ENCODE measurements around the gene DNAH3.
"Not testable (repeated sequence)": the region's sequence is repeated elsewhere in the genome, so short reads cannot be mapped to it uniquely, and the experiment has no call there.

The DNAH3 gene

DNA sequence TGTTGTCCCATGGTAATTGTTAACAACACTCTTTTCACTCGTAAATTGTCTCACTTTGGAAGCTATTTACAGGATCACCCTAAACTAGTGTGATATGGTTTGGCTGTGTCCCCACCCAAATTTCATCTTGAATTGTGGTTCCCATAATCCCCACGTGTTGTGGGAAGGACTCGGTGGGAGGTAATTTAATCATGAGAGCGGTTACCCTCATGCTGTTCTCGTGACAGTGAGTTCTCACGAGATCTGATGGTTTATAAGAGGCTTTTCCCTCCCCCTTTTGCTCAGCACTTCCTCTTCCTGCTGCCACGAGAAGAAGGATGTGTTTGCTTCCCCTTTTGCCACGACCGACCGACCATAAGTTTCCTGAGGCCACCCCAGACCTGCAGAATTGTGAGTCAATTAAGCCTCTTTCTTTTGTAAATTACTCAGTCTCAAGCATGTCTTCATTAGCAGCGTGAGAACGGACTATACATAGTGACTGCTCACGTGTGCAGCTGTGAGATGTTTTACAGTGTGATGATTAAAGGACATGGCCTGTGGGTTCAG is 34.4 kb downstream of the DNAH3 start:
- DNase-seq, result peak; percentile 5

DNA sequence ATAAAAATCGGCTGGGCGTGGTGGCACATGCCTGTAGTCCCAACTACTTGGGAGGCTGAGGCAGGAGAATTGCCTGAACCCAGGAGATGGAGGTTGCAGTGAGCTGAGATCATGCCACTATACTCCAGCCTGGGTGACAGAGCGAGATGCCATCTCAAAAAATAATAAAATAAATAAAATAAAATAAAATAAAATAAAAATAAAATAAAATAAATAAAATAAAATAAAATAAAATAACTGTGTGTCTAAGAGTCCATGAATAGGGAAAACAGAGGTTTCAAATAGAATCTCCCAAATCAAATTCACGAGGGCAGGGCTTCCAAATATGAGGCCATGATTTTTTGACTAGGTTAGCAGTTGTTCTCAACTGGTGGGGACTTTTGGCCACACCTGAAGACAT is 35.1 kb downstream of the DNAH3 start:
- not testable (repeated sequence) for DNase-seq

DNA sequence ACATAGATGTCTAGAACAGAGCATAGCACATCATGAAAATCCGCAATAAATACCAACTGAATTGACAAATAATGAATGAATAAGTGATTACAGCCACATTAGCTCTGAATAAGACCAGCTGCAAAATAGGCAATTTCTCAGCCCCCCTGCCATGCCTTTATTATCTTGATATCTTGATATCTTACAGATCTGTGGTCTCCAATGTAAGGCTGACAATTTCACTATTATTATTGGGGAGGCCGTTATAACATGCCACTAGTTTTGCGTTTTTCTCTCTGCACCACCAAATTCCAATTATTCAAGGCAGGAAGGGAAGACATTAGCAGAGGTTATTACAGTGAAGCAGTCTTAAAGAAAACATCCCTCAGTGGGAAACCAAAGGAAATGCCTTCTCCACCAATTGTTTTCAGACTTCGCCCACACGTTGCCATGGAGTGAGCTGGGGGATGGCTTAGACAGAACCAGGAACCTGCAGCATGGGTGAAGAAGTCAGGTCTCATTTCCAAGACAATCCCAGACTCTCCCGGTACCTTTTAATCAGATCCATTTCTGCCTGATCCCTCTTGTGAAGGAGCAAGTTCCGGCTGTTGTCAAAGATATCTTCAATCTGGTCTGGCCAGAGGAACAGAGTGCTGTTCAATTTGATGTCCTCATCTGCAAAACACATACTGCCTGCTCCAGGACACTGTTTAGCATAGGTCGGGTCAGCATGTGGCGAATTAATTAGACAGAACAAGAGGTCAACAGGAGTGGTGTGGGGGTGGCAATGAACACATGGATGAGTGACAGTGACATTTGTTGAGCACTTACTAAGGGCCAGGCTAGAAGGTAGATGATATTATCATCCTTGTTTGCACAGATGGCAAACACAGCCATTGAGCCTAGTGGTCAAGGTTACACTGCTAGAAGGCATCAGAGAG is 46.4 kb downstream of the DNAH3 start:
- no peak for DNase-seq

DNA sequence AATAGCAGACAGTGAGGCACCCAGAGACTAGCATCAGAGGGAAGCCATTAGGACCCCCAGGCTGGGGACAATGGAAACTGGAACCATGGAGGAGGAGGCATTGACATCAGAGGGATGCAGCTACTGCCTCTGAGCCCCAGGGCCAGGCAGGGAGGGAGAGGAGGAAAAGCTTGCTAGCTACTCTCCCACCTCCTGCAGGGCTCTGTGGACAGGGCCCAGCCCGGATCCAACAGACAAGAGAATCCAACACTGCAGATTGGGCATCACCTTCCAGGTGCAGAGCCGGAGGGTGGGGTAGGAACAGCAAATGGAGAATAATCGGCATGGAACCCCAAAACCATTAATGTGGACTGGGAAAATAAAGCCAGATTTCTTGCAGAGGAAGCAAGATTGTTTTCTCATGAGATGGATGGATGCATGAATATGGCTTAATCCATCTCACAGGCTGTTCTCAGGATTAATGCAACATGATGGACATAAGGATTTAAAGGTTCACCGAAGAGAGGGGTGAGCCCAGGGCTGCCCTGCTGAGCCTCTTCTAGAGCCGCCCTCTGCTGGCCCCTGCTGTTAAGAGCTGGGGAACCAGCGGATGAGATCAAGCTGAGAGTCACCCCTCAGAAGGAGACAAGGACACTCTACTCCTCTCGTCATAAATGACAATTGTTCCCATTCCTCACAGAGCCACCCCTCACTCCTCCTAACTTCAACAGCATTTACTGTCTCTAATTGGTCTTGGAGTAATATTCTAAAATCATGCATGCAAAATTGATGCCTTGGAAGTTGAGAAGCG is 48.8 kb downstream of the DNAH3 start:
- no peak for DNase-seq

DNA sequence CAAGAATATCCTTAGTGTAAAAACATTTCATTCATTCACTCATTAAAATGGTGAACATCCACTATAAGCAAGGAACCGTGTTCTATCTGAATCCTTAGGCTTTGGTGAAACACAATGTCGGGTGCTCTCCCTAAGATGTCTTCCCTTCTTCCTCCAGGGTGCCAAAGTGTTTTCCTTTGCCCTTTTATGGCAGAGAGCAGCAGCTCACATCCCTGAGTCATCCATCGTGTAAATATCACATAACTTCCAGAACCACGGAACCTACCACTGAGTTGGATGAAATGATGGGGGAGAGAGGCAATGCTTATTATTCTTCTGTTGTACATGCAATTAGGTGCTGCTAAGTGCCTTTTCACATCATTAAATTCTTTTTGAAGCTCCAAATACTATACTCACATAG is 50.2 kb downstream of the DNAH3 start:
- DNase-seq, result no peak

DNA sequence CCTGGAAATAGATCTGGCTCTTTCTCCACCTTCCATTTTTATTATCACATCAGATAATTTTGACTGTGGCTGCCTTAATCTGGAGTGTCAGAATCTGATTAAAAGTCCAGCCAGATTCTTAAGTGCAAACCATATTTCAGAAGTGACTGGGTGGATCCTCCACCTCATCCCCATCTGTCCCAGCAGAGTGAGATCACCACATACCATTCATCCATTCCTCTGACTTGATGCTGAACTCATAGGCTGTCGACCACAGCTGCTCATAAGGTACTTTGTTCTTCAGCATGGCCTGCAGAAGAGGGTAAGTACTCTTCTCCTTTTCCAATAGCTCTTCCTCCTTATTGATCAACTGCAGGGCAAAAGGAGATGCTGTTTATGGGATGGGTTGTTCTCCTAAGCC is 53.5 kb downstream of the DNAH3 start:
- no peak for DNase-seq

DNA sequence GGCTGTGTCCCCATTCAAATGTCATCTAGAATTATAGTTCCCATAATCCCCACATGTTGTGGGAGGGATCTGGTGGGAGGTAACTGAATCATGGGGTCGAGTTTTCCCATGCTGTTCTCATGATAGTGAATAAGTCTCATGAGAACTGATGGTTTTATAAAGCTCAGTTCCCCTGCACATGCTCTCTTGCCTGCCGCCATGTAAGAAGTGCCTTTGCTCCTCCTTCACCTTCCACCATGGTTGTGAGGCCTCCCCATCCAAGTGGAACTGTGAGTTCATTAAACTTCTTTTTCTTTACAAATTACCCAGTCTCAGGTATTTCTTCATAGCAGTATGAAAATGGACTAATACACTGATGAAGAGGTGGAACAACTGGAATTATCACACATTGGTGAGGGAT is 55.9 kb downstream of the DNAH3 start:
- not testable (repeated sequence) for DNase-seq

DNA sequence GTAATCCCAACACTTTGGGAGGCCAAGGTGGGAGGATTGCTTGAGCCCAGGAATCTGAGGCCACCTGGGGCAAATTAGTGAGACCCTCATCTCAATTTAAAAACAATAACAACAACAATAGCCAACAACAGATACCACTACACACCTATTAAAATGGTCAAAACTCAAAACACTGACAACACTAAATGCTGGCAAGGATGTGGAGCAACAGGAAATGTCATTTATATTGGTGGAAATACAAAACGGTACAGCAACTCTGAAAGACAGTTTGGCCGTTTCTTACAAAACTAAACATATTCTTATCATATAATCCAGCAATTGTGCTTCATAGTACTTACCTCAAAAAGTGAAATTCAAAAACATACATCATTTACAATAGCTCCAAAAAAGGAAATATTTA is 57.7 kb downstream of the DNAH3 start:
- no peak for DNase-seq

DNA sequence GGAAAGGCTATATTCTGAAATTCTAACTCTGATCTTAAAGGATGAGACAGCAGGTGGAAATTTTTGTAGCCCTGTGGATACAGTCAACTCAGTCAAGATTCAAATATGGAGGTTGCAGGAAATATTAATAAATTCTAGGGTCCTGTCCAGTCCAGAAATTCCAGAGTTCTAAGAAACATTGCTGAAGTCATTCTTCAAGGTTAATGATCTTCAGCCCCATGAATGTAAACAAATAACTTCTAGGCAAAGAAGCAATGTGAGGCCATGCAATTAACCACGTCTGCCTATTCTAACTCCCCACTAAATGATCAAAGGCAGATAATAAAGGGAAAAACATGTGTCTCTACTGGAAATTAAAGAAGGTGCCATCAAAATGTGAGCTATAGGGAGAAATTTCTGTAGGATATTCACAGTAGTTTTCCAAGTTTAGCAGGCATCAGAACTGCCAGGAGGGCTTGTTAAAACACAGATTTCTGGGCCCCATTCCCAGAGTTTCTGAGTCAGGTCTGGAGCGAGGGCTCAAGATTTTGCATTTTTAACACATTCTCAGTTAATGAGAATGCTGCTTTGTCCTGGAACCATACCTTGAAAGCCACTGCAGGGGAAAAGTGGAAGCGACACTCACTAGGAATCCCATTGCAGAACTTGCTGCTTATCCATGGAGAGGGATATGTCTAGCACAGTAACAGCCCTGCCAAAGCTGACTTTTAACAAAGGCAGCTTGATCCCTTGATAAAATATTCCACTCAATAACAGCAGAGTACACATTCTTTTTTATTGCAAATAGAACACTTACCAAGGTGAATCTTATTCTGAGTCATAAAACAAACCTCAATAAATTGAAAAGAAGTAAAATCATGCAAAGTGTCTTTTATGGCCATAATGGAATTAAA is 61.8 kb downstream of the DNAH3 start:
- no peak for DNase-seq

DNA sequence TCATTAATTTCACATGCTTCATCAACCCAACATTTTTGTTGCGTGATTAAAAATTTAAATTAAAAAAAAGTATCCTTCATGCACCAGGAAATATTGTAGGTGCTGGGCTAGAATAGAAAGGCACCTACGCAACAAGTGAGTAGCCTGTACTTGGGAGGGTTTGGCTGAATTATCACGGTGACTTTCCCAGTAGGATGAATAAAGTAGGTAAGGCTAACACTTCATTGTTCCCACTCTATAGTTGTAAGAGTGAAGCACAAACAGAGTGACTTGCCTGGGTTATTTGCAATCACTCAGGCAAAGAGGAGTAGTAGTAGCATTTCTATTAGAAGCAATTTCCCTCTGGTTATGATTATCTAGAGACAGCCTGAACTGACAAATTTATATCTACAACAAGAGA is 62.5 kb downstream of the DNAH3 start:
- DNase-seq, result no peak

DNA sequence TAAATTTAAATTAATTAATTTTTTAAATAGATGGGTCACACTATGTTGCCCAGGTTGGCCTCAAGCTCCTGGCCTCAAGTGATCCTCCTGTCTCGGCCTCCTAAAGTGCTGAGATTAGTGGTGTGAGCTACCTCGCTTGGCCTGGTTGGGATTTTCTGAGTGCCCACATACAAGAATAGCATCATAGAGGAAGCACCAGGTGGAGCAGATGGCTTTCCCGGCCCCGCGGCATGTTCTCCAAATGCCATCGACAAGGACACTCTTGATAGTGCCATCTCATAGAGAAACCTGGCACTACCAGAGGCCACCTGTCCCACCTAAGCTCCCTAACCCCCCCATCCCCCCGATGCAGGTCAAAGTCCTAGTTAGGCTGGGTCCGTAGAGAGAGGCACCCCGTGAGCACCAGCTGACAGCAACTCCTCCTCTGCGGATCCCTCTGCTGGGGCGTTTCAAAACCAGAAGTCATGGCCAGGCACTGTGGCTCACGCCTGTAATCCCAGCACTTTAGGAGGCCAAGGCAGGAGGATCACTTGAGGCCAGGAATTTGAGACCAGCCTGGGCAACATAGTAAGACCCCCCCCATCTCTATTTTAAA is 65.9 kb downstream of the DNAH3 start:
- no peak for DNase-seq

DNA sequence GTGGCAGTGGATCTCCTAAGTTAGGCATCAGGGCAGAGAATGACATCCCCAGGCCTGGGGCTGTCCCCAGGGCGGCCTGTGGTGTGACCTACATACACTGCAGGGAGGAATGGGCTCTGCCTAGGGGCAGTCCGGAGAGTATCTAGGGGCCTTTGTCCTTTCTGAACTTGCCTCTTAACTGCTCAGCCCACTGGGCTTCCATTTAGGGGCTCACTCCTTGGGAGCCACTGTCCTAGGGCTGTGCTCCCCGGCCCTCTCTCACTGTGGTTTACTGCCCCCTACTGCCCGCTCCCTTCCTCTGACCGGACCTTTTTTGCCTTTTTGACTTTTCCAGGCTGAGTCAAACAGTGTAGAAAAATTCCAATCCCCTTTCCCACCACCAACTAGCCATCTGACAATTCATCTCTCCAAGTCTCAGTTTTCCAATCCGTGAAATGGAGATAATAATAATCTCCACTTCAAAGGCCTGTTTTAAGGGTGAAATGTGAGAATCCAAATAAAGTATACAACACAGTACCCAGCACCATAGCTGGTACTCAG is 66.8 kb downstream of the DNAH3 start:
- peak; percentile 38 for DNase-seq

DNA sequence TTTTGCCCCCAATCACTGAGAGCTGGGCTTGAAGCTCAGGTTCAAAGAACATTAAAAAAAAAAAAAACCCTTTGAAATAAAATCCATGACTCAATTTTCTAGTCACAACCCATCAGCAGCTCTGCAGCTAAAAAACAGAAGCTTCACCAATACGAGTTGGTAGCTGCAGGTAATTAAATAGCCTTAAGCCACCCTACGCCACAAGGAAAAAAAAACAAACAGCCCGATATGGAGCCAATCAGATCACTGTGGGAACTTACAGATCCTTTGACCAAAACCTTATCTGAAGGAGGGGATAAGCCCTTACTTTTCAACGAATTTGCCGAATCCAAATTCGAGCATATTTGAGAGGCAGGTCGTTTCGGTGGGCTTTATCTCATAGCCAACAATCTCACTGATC is 69.3 kb downstream of the DNAH3 start:
- no peak for DNase-seq

DNA sequence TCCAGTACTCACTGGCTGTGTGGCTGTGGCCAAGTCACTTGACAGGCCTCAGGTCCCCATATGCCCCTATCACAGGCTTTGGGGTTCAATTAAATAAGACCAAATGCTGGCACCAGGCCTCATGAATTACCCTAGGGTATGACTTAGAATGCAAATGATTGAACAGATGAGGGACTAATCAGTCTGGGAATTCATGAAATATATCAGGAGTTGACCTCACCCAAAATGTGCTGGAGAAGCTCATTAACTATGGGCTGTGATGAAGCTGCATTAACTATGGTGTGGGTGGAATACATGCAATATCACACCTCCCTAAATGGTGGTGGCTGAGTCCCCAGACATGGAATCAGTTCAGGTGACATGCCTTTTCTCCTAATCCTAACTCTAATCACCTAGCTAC is 72.1 kb downstream of the DNAH3 start:
- DNase-seq, result no peak

DNA sequence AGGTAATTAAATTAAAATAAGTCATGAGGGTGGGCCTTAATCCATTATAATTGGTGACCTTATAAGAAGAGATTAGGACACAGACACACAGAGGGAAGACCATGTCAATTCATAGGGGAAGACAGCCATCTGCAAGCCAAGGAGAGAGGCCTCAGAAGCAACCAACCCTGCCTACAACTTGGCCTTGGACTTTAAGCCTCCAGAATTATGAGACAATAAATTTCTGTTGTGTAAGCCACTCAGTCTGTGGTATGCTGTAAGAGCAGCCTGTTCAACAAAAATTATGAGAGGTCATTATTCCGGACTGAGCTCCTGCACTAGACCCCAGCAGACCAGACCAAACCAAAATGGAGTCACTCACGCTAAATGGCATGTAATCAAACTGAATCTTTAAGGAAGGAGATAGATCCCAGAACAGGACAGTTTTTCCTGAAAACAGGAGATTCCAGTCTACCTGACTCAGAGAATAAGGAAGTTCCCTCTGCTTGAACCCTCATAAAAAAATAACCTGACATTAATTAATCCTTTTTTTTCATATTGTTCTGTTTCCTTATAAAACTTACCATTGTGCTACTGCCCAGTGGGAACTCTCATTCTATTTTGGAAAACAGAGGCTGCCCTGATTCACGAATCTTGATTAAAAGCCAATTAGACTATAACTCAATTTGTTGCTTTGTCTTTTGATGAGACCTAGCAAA is 74.3 kb downstream of the DNAH3 start:
- DNase-seq, result no peak

DNA sequence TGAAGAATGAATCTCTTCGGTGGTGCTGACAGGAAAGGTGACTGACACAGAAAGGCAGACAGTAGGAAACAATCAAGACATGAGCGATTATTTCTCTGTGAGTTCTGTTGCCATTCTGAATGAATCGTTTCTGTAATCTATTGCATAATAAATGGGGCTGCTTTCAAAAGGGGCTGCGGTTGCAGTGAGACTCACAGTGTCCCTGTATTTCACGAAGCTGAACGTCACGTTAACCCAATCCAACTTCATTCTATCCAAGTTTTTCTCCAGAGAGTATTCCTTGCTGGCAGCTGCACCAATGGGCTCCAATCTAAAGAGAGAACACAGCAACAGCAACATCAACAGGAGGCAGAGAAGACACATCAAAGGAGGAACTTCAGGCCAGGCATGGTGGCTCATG is 75.4 kb downstream of the DNAH3 start:
- DNase-seq, result no peak

DNA sequence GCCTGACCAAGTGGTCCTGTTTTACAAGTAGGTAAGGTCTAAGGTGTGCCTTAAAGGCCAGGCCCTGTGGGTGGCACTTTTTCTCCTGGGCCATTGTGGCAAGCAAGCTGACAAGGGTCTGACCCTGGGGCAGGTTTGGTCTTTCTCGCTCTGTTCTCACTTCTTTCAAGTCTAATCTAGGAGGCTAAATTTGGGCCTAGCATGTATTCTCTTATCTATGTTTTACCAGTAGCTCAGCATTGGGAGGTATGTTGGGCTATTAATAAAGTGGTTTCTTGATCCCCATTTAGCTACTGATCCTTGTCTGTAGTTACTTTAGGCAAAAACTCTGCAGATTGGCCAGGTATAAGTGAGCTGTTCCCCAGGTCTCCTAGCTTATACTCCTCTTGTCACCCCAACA is 77.7 kb downstream of the DNAH3 start:
- no peak for DNase-seq

DNA sequence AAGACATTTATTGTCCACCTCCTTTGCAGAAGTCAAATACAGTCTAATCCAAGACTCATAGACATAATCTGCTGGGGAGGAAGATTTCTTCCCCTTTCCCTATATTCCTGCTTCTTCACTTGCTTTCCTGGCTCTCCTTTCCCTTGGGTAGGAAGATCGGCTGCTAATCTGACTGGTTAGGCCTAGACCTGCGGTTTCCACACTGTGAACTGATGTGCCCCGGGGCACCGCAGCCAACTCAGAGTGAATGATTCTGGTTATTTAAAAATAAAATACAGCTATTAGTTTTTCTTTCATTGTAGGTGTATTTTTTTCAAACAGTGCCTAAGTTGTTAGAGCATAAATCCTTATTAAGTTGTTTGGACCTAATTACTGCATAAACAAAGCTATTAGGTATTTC is 78.9 kb downstream of the DNAH3 start:
- DNase-seq, result no peak

DNA sequence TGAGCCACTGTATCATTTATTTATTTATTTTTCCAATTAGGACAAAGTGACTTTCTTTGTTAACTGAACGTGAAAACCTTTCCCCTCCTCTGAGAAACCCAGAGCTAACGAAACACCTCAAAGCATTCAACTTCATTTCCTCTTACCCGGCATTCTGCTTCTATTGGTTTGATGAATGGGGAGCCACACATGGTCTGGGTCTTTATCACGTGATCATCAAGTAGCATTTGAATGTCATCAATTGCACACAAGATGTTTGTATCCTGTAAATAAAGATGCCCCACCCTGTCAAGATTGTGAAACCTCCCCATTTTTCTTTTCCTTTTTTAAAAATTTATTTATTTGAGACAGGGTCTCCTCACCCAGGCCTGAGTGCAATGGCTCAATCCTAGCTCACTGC is 80.1 kb downstream of the DNAH3 start:
- DNase-seq, result no peak

DNA sequence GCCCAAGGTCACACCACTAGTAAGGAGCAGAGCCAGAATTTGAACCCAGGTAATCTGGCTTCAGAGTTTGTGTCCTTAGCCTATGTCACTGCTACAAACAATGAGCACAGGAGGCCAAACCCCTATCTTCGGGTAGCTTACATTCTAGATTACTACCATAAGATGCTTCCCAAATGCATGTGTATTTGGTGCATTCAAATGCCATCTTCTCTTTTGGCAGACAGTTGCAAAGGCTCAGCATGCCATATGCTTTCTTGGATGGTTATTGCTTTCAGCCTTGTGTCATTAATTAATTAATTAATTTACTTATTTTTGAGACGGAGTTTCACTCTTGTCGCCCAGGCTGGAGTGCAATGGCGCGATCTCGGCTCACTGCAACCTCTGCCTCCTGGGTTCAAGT is 80.7 kb downstream of the DNAH3 start:
- no peak for DNase-seq

DNA sequence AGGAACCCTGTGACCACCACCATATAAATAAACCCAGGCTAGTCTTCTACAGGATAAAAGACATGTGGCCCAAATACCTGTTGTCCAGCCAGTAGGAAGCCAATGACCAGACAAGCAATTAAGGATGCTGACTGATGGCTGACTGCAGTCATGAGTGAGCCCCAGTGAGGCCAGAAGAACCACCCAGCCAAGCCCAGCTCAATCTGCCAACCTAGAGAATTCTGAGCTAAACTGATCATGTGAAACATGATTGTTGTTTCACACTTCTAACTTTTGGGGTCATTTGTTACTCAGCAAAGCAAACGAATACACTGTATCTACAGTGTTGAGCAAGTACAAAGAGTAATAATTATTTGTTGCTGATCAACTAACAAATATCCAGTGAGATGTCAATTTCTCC is 86.4 kb downstream of the DNAH3 start:
- no peak for DNase-seq

DNA sequence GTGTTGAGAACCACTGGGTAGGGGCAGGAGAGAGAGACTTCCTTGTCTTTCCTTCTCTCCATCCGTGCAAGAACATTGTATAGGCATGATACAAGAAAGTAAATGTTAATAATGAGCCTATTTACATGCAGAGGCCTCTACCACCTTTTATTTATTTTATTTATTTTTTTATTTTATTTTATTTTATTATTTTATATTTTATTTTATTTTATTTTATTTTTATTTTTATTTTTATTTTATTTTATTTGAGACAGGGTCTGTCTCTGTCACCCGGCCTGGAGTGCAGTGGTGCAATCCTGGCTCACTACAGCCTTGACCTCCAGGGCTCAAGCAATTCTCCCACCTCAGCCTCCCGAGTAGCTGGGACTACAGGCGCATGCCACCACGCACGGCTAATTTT is 87.3 kb downstream of the DNAH3 start:
- DNase-seq, result not testable (repeated sequence)

Data from CD4-positive, alpha-beta T cell treated with Interleukin-21 for 1 hour (primary cell).